ENCODE measurements around the gene DUSP22. TPM values are rescaled to one million over a fixed set of nuclear protein-coding genes. Genes with fewer than 3 reads are reported as not detected.

The DUSP22 gene
- total and polyA plus RNA-seq, 8 donors = 27.3 to 48.8 (median 33.7) TPM

DNA sequence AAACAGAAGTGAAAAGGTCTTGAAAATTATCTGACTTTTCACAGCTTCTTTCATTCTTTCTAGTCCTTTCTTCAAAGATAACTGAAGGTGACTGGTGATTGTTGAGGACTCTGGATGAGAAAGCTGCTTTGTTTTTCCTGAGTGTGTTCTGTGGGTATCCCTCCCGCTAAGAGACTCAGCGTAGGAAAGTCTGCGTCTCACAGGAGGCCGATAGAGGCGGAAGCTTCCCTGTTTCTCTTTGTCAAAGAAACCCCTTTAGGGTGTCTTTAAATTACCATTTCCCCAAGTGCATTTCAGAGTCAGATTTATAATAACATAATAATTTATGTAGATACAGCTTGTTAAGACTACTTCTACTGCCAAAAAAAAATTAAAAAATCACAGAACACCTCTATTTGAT lies 68.1 kb downstream of the DUSP22 start:
- no peaks in the 10 kb centered on the region for H3K36me3 ChIP-seq
- peaks cover 0 to 14% of the 10 kb centered on the region in 2 donors for H3K9me3 ChIP-seq
- TF ChIP-seq CTCF (IDR thresholded peaks at IDR 0.05) = no peak
- intact Hi-C loops (cut with DNase I) = no loop called here
- DNase-seq (no peak), ATAC-seq (no peak)
- H3K27ac ChIP-seq = no peak overlapping the region
- H3K27me3 ChIP-seq = no peaks in the 10 kb centered on the region
- no peaks in the 10 kb centered on the region for H3K4me1 ChIP-seq
- H3K4me3 ChIP-seq = no peak overlapping the region

- Histone ChIP-seq H3K4me1 (no peaks in the 10 kb centered on the region), H3K36me3 (no peaks in the 10 kb centered on the region), H3K9me3 (peaks cover 0 to 14% of the 10 kb centered on the region in 2 donors), H3K27me3 (no peaks in the 10 kb centered on the region), H3K27ac (no peak overlapping the region), H3K4me3 (no peak overlapping the region)
- no peak for TF ChIP-seq CTCF (IDR thresholded peaks at IDR 0.05)
- no peak for DNase-seq
- no peak for ATAC-seq
- intact Hi-C loops (cut with DNase I) = no loop called here
These were observed 68.6 kb downstream of the DUSP22 start for GRCh38 chr6:360764-361373.

- no peak for ATAC-seq
These were observed 69.3 kb downstream of the DUSP22 start for GRCh38 chr6:361411-362132.

GRCh38 chr6:362231-362923 lies 70.1 kb downstream of the DUSP22 start:
- Histone ChIP-seq H3K27me3 (no peaks in the 10 kb centered on the region), H3K27ac (no peak overlapping the region), H3K4me1 (no peaks in the 10 kb centered on the region), H3K36me3 (no peaks in the 10 kb centered on the region), H3K4me3 (no peak overlapping the region), H3K9me3 (peaks cover 0 to 14% of the 10 kb centered on the region in 2 donors)
- intact Hi-C loops (cut with DNase I) = no loop called here
- ATAC-seq (no peak), DNase-seq (no peak)
- TF ChIP-seq CTCF (IDR thresholded peaks at IDR 0.05) = no peak

More at GRCh38 chr6:361411-362132, 69.3 kb downstream of the DUSP22 start:
- DNase-seq = peak in 1 of 4 donors; percentile 81
- Histone ChIP-seq H3K4me3 (no peak overlapping the region), H3K27me3 (no peaks in the 10 kb centered on the region), H3K9me3 (peaks cover 0 to 14% of the 10 kb centered on the region in 2 donors), H3K27ac (no peak overlapping the region), H3K36me3 (no peaks in the 10 kb centered on the region), H3K4me1 (no peaks in the 10 kb centered on the region)
- TF ChIP-seq CTCF (IDR thresholded peaks at IDR 0.05) = no peak
- intact Hi-C loops (cut with DNase I) = no loop called here

- no peak for ATAC-seq
- peaks cover 0 to 14% of the 10 kb centered on the region in 2 donors for H3K9me3 ChIP-seq
- no peak for TF ChIP-seq CTCF (IDR thresholded peaks at IDR 0.05)
- no peak overlapping the region for H3K4me3 ChIP-seq
- intact Hi-C loops (cut with DNase I) = no loop called here
- H3K27me3 ChIP-seq = peaks cover 0 to under 1% of the 10 kb centered on the region in 2 donors
- no peak overlapping the region for H3K27ac ChIP-seq
- H3K36me3 ChIP-seq = no peaks in the 10 kb centered on the region
- DNase-seq = peak in 1 of 4 donors; percentile 48
- no peaks in the 10 kb centered on the region for H3K4me1 ChIP-seq
These were observed 70.6 kb downstream of the DUSP22 start for GRCh38 chr6:362924-363249.
